ENCODE results near the gene FKBP10. TPM values are rescaled to one million over a fixed set of nuclear protein-coding genes. Genes with fewer than 3 reads are reported as not detected.

Gene FKBP10
- total RNA-seq, 1 experiment from 2014 or later: 143 TPM

DNA sequence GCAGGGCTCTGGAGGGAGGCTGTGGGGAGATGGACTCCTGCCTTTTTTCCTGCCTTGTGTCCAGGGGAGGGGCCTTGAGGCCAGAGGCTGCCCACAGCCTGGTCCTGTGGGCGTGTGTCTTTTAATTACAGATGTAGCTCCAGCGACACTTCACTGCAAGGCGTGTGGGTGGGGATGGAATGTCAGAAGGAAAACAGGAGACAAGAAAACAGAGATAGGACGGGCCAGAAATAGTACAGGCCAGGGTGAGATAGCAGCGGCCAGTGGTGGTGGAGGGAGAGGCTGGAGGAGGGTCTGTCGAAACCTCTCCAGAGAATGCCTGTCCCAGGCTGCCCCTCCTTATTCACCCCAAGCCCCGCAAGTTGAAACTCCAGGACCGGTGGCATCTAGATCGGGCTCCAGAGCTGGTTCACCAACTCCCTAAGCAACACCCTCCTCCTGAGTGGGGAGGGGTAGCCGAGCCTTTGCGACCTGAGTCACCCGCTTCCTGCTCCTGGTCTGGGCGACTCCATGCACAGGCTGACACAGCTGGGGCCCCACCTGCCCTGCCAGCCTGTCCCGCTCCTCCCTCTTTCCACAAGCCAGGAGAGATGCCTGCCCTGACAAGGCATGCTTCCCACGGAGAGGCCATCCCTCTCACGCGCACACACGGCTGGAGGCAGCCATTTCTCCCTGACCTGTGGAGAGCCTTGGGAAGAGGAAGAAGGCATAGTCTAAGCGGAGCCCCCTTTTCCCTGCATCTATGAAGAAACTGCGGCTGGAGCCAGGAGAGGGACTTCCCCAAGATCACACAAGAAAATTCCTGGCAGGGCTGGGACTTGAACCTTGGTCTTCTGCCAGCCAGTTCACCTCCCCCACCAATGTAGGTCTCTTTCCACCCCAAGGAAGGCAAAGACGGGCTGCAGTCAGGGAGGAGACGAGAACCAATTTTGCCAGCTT lies 19.7 kb upstream of the FKBP10 start:
- Histone ChIP-seq H3K27ac (peak overlapping the region; percentile 88), H2AFZ (peak overlapping the region; percentile 55; the same call in 1 of the 2 replicates), H3K9me3 (ENCODE audit: insufficient read depth, low read depth) (no peaks in the 10 kb centered on the region), H3K4me1 (replicated peaks; ENCODE audit: insufficient read depth) (peaks cover 32% of the 10 kb centered on the region), H3K79me2 (ENCODE audit: low read depth) (no peaks in the 10 kb centered on the region), H3K4me3 (peak overlapping the region; percentile 36; the same call in 1 of the 2 replicates), H3F3A (ENCODE audit: insufficient read depth, low read depth) (peaks cover 34% of the 10 kb centered on the region), H3K27me3 (ENCODE audit: insufficient read depth, low read depth) (no peaks in the 10 kb centered on the region), H4K20me1 (ENCODE audit: insufficient read depth) (no peaks in the 10 kb centered on the region), H3K9me2 (ENCODE audit: insufficient read depth) (no peaks in the 10 kb centered on the region), H3K36me3 (ENCODE audit: low read depth) (no peaks in the 10 kb centered on the region), H3K4me2 (peak overlapping the region; percentile 83)
- ChIA-PET POLR2A (ENCODE audit: unreplicated experiment) (interaction anchor here (0.5 to 1.0 kb wide), 7 partner anchors 8 to 1568 kb away, joined by 3 to 9 read pairs (median 6); partner anchors contain the start of gene EIF1), CTCF (no interaction called here)
- DNase-seq: peak; percentile 91 to 94
- intact Hi-C loops (cut with micrococcal nuclease; ENCODE audit: unreplicated experiment): loop anchor here (1.0 kb wide), 1 partner anchor 8 kb away; no protein-coding TSS in a partner anchor
- TSS peak; percentile 86 for BruUV-seq (replicated peaks)
- TF ChIP-seq EZH2 (IDR thresholded peaks at IDR 0.05; ENCODE audit: low read depth): no peak
- TF ChIP-seq, protein P1, sequence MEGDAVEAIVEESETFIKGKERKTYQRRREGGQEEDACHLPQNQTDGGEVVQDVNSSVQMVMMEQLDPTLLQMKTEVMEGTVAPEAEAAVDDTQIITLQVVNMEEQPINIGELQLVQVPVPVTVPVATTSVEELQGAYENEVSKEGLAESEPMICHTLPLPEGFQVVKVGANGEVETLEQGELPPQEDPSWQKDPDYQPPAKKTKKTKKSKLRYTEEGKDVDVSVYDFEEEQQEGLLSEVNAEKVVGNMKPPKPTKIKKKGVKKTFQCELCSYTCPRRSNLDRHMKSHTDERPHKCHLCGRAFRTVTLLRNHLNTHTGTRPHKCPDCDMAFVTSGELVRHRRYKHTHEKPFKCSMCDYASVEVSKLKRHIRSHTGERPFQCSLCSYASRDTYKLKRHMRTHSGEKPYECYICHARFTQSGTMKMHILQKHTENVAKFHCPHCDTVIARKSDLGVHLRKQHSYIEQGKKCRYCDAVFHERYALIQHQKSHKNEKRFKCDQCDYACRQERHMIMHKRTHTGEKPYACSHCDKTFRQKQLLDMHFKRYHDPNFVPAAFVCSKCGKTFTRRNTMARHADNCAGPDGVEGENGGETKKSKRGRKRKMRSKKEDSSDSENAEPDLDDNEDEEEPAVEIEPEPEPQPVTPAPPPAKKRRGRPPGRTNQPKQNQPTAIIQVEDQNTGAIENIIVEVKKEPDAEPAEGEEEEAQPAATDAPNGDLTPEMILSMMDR (conservative IDR thresholded peaks at IDR 0.05): no peak

- H3K9me3 ChIP-seq (ENCODE audit: insufficient read depth, low read depth): no peaks in the 10 kb centered on the region
- peak overlapping the region; percentile 83 for H3K4me2 ChIP-seq
- H2AFZ ChIP-seq: no peak overlapping the region; the same call in 1 of the 2 replicates
- H3F3A ChIP-seq (ENCODE audit: insufficient read depth, low read depth): peaks cover 38% of the 10 kb centered on the region
- CTCF ChIA-PET: no interaction called here
- intact Hi-C loops (cut with micrococcal nuclease; ENCODE audit: unreplicated experiment): loop anchor here (1.0 kb wide), 1 partner anchor 7 kb away; no protein-coding TSS in a partner anchor
- peak overlapping the region; percentile 88 for H3K27ac ChIP-seq
- peaks cover 32% of the 10 kb centered on the region for H3K4me1 ChIP-seq (replicated peaks; ENCODE audit: insufficient read depth)
- H4K20me1 ChIP-seq (ENCODE audit: insufficient read depth): no peaks in the 10 kb centered on the region
- H3K4me3 ChIP-seq: no peak overlapping the region
- TF ChIP-seq, protein P1 (conservative IDR thresholded peaks at IDR 0.05): no peak
- no peak for TF ChIP-seq EZH2 (IDR thresholded peaks at IDR 0.05; ENCODE audit: low read depth)
- TSS peak; percentile 88 for BruUV-seq (replicated peaks)
- POLR2A ChIA-PET (ENCODE audit: unreplicated experiment): interaction anchor here (0.6 to 0.9 kb wide), 2 partner anchors 57 to 105 kb away, joined by 6 to 8 read pairs; partner anchors contain the start of gene EIF1
- H3K27me3 ChIP-seq (ENCODE audit: insufficient read depth, low read depth): no peaks in the 10 kb centered on the region
- no peaks in the 10 kb centered on the region for H3K79me2 ChIP-seq (ENCODE audit: low read depth)
- no peaks in the 10 kb centered on the region for H3K36me3 ChIP-seq (ENCODE audit: low read depth)
- DNase-seq: no peak
- no peaks in the 10 kb centered on the region for H3K9me2 ChIP-seq (ENCODE audit: insufficient read depth)
These were observed 18.8 kb upstream of the FKBP10 start for GRCh38 chr17:41793784-41794539.

- Histone ChIP-seq H3K9me2 (ENCODE audit: insufficient read depth) (no peaks in the 10 kb centered on the region), H3K79me2 (ENCODE audit: low read depth) (no peaks in the 10 kb centered on the region), H3K9me3 (ENCODE audit: insufficient read depth, low read depth) (no peaks in the 10 kb centered on the region), H3K27me3 (ENCODE audit: insufficient read depth, low read depth) (no peaks in the 10 kb centered on the region), H3K27ac (no peak overlapping the region), H3K4me2 (no peak overlapping the region), H3K4me3 (no peak overlapping the region), H3K4me1 (replicated peaks; ENCODE audit: insufficient read depth) (peaks cover 35% of the 10 kb centered on the region), H3K36me3 (ENCODE audit: low read depth) (no peaks in the 10 kb centered on the region), H2AFZ (no peak overlapping the region), H3F3A (ENCODE audit: insufficient read depth, low read depth) (peaks cover 38% of the 10 kb centered on the region), H4K20me1 (ENCODE audit: insufficient read depth) (no peaks in the 10 kb centered on the region)
- intact Hi-C loops (cut with micrococcal nuclease; ENCODE audit: unreplicated experiment): no loop called here
- TF ChIP-seq, protein P1 (conservative IDR thresholded peaks at IDR 0.05): no peak
- no peak for TF ChIP-seq EZH2 (IDR thresholded peaks at IDR 0.05; ENCODE audit: low read depth)
- DNase-seq: no peak
- no TSS peak for BruUV-seq (replicated peaks)
- POLR2A ChIA-PET (ENCODE audit: unreplicated experiment): interaction anchor here (0.6 to 0.9 kb wide), 2 partner anchors 58 to 106 kb away, joined by 6 to 8 read pairs; partner anchors contain the start of gene EIF1
- CTCF ChIA-PET: no interaction called here
These were observed 18.2 kb upstream of the FKBP10 start for GRCh38 chr17:41794540-41794975.
